IPS-18c (cell line): ENCODE measurements around the gene NCCRP1.

Source experiments
- H3K4me3 ChIP-seq: 2 replicates; pipeline ENCODE4 v1.7.0; 2013; ENCODE audit warnings: low read depth, mild to moderate bottlenecking, low read length, moderate library complexity; ENCODE audit not compliant: insufficient read depth
- H3K9me3 ChIP-seq: one replicate; pipeline ENCODE4 v1.6.1; 2013; ENCODE audit warnings: mild to moderate bottlenecking, low read length, moderate library complexity; ENCODE audit not compliant: control insufficient read depth, insufficient read depth

NCCRP1 gene

DNA sequence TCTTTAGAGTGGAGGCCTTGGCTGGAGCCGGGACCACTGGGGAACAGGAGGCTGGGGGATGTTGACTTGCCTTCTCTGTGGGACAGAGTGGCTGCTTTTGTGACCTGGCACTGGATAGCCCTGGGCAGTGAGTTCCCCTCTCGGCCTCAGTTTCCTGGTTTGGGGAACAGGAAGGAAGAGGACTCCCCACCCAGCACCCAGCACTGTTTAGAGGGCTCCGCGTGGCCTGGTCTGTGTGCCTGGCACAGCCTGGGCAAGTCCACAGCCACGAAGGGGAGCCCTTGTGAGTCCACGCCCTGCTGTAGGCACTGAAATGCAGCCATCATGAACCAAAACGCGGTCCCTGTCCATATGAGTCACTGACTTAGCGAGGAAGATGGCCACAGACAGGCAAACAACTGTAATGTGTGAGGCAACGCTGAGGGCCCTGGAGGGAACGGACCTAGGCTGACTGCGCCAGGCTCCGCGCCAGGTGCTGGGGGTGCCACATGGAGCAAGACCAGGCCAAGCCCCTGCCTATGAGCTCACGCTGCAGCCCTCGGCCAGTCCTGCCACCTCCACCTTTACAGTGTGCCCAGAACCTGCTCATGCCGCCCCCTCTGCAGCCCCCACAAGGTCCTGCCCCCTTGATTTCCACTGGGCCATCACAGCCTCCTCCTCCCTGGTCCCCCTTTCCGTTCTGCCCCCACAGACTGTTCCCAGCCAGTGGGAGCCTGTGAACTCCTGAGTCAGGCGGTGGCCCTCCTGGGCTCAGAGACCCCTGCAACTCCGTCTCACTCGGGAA lies 35.7 kb upstream of the NCCRP1 start:
- Histone ChIP-seq H3K9me3 (no peaks in the 10 kb centered on the region), H3K4me3 (no peak overlapping the region)

GRCh38 chr19:39162441-39163043 lies 34.2 kb upstream of the NCCRP1 start:
- Histone ChIP-seq H3K9me3 (no peaks in the 10 kb centered on the region), H3K4me3 (no peak overlapping the region)

DNA sequence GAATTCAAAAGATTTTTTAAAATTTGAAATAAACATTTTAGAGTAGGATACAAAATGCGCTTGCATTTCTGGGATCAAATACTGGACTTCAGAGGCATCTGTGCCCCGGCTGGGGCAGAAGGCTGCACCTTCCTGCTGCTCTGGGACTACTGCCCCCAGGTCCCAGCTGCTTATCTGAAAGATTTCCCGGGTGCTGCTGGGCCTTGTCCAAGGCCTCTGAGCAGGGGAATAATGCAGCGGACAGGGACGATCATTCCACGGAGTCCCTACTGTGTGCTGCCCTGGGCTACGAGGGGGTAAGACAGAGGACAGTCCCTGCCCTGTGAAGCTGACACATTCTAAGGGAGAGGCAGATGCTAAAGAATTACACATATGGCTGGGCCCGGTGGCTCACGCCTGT lies 33.1 kb upstream of the NCCRP1 start:
- no peaks in the 10 kb centered on the region for H3K9me3 ChIP-seq
- H3K4me3 ChIP-seq, result no peak overlapping the region

- H3K4me3 ChIP-seq, result no peak overlapping the region
- H3K9me3 ChIP-seq, result no peaks in the 10 kb centered on the region
Measured at GRCh38 chr19:39164289-39164688, 32.5 kb upstream of the NCCRP1 start.

DNA sequence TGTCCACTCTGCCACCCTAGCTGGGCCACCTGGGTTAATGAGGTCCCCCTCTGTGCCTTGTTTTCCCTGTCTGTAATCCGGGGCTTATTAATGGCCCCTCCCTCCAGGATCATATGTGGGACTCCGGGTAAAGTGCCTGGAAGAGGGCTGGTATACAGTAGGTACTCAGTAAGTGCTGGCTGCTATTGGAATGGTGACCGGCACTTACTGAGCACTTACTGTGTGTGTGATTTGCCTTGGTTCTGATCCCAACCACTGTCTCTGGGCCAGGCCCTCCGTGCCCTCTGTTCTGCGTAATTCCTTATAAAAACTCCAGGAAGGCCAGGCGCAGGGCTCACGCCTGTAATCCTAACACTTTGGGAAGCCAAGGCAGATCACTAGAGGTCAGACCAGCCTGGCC lies 30.9 kb upstream of the NCCRP1 start:
- H3K4me3 ChIP-seq, result no peak overlapping the region
- H3K9me3 ChIP-seq, result no peaks in the 10 kb centered on the region

DNA sequence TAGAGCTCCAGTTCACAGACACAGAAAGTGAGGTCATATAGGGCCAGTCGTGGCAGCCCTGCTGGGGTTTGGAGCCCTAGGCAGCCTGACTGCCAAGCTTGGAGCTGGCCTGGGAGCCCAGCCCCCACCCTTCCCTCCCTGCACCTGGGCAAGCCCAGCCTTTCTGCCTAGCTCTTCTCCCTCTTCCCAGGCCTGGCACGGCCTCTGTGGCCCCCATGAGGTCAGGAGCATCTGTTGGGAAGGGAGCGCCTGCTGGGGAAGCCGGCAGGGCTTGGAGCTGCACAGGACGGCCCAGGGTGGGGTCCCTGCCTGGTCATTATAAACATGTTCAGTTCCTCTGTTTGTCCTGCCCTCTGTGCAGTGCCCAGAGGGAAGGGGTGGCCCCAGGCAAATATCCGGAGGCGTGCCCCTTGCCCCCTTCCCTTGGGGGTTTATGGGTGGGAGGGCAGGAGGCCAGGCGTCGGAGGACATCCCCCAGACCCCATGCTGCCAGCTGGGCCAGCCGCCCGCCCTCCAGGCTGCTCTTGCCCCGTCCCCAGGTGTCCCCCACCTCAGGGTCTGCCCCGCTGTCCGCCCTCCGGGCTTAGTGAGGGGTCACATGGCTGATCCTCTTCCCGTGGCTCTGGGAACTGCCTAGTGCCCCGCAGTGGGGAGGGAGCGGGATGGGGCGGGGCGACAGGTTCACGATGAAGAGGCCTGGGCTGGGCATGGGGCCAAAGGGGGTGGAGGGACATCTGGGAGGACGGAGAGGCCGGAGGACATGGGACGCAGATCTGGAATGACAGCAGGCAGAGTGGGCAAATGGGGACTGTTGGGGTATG lies 30.0 kb upstream of the NCCRP1 start:
- H3K9me3 ChIP-seq, result no peaks in the 10 kb centered on the region
- no peak overlapping the region for H3K4me3 ChIP-seq

GRCh38 chr19:39167461-39168257 lies 29.1 kb upstream of the NCCRP1 start:
- Histone ChIP-seq H3K9me3 (no peaks in the 10 kb centered on the region), H3K4me3 (no peak overlapping the region)

- no peaks in the 10 kb centered on the region for H3K9me3 ChIP-seq
- H3K4me3 ChIP-seq, result no peak overlapping the region
Measured at GRCh38 chr19:39168258-39169142, 28.3 kb upstream of the NCCRP1 start.

DNA sequence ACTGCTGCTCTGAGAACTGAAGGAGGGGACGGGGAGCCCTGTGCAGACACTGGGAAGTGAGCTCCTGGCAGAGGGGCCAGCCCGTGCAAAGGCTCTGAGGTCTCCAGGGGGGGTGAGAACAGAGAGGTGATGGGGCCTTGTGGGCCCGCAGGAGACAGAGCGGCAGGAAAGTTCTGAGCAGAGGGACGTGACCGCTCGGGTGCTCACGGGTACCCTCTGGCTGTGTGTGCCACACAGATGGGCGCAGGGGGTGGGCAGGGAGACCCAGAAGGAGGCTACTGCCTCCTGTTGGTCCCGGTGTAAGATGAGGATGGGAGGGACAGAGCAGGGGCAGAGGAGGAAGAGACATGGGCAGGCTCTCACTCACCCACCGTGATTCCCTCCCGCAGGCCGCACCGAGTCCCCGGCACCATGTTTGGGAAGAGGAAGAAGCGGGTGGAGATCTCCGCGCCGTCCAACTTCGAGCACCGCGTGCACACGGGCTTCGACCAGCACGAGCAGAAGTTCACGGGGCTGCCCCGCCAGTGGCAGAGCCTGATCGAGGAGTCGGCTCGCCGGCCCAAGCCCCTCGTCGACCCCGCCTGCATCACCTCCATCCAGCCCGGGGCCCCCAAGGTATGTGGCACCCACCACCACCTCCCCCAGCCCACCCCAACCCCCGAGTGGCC lies 27.5 kb upstream of the NCCRP1 start:
- H3K9me3 ChIP-seq, result no peaks in the 10 kb centered on the region
- H3K4me3 ChIP-seq, result no peak overlapping the region

- H3K4me3 ChIP-seq, result no peak overlapping the region
- H3K9me3 ChIP-seq, result no peaks in the 10 kb centered on the region
Measured at GRCh38 chr19:39170386-39171231, 26.2 kb upstream of the NCCRP1 start.

- no peaks in the 10 kb centered on the region for H3K9me3 ChIP-seq
- H3K4me3 ChIP-seq, result no peak overlapping the region
Measured at GRCh38 chr19:39171479-39172465, 25.0 kb upstream of the NCCRP1 start.

GRCh38 chr19:39172700-39173501 lies 23.9 kb upstream of the NCCRP1 start:
- Histone ChIP-seq H3K4me3 (no peak overlapping the region), H3K9me3 (no peaks in the 10 kb centered on the region)

GRCh38 chr19:39173502-39173991 lies 23.2 kb upstream of the NCCRP1 start:
- no peaks in the 10 kb centered on the region for H3K9me3 ChIP-seq
- no peak overlapping the region for H3K4me3 ChIP-seq
